H9 (cell line): ENCODE measurements around the gene RUVBL1. TPM values are rescaled to one million over a fixed set of nuclear protein-coding genes. Genes with fewer than 3 reads are reported as not detected.

ENCODE experiments used
- DNase-seq: peaks from one replicate; pipeline ENCODE4 v3.0.0-alpha.2; 2017
- H2AFZ ChIP-seq: one replicate; pipeline ENCODE4 v1.6.1; 2013; ENCODE audit warnings: mild to moderate bottlenecking, low read length, control low read depth, moderate library complexity
- H2AK5ac ChIP-seq: 2 replicates; pipeline ENCODE4 v1.6.1; 2013; ENCODE audit warnings: low read length, control low read depth, mixed read lengths; ENCODE audit not compliant: insufficient read length
- H2BK120ac ChIP-seq: one replicate; pipeline ENCODE4 v1.6.1; 2013; ENCODE audit warnings: low read depth, mild to moderate bottlenecking, low read length, control low read depth, inconsistent platforms; ENCODE audit not compliant: poor library complexity, severe bottlenecking
- H2BK12ac ChIP-seq: 2 replicates; pipeline ENCODE4 v1.6.1; 2013; ENCODE audit warnings: low read length, control low read depth, mixed read lengths, low read depth; ENCODE audit not compliant: insufficient read length
- H2BK15ac ChIP-seq: 2 replicates; pipeline ENCODE4 v1.6.1; 2013; ENCODE audit warnings: low read depth, low read length, control low read depth
- H2BK20ac ChIP-seq: one replicate; pipeline ENCODE4 v1.6.1; 2013; ENCODE audit warnings: low read depth, mild to moderate bottlenecking, low read length, control low read depth, inconsistent platforms; ENCODE audit not compliant: poor library complexity, severe bottlenecking
- H2BK5ac ChIP-seq: 2 replicates; pipeline ENCODE4 v1.6.1; 2013; ENCODE audit warnings: low read length, control low read depth, mixed read lengths; ENCODE audit not compliant: insufficient read length
- H3K14ac ChIP-seq: 2 replicates; pipeline ENCODE4 v1.6.1; 2013; ENCODE audit warnings: low read length, control low read depth; ENCODE audit not compliant: insufficient read depth
- H3K18ac ChIP-seq: 2 replicates; pipeline ENCODE4 v1.6.1; 2013; ENCODE audit warnings: low read depth, mild to moderate bottlenecking, mixed read lengths, low read length, control low read depth; ENCODE audit not compliant: insufficient read length
- H3K23ac ChIP-seq: 2 replicates; pipeline ENCODE4 v1.6.1; 2013; ENCODE audit warnings: low read length, control low read depth, mixed read lengths, low read depth; ENCODE audit not compliant: insufficient read length
- H3K23me2 ChIP-seq: 2 replicates; pipeline ENCODE4 v1.6.1; 2013; ENCODE audit warnings: low read depth, mild to moderate bottlenecking, mixed read lengths, low read length, control low read depth; ENCODE audit not compliant: insufficient read length, poor library complexity, severe bottlenecking
- H3K27ac ChIP-seq: 2 replicates; pipeline ENCODE4 v1.5.1; 2013; ENCODE audit warnings: low read length, control low read depth, mixed read lengths, low read depth; ENCODE audit not compliant: insufficient read length
- H3K27me3 ChIP-seq: 2 replicates; pipeline ENCODE4 v1.6.1; 2013; ENCODE audit warnings: low read length, control low read depth, inconsistent platforms; ENCODE audit not compliant: insufficient read depth
- H3K4ac ChIP-seq: 2 replicates; pipeline ENCODE4 v1.6.1; 2013; ENCODE audit warnings: low read depth, mild to moderate bottlenecking, control low read depth, inconsistent platforms, low read length, moderate library complexity
- H3K4me1 ChIP-seq: 2 replicates; pipeline ENCODE4 v1.6.1; 2013; ENCODE audit warnings: low read length, control low read depth, inconsistent platforms; ENCODE audit not compliant: insufficient read depth
- H3K4me2 ChIP-seq: 2 replicates; pipeline ENCODE4 v1.6.1; 2013; ENCODE audit warnings: low read length, control low read depth, mixed read lengths; ENCODE audit not compliant: insufficient read length, insufficient read depth
- H3K56ac ChIP-seq: 2 replicates; pipeline ENCODE4 v1.6.1; 2013; ENCODE audit warnings: low read depth, mild to moderate bottlenecking, mixed read lengths, low read length, control low read depth; ENCODE audit not compliant: insufficient read length
- H3K79me1 ChIP-seq: 2 replicates; pipeline ENCODE4 v1.6.1; 2013; ENCODE audit warnings: low read depth, mild to moderate bottlenecking, moderate library complexity, low read length, control low read depth, inconsistent platforms; ENCODE audit not compliant: insufficient read depth, poor library complexity, severe bottlenecking
- H3K79me2 ChIP-seq: 2 replicates; pipeline ENCODE4 v1.6.1; 2013; ENCODE audit warnings: low read length, control low read depth, inconsistent platforms; ENCODE audit not compliant: insufficient read depth
- H3K9ac ChIP-seq: 2 replicates; pipeline ENCODE4 v1.6.1; 2013; ENCODE audit warnings: low read length, control low read depth, mixed read lengths; ENCODE audit not compliant: insufficient read length; ENCODE audit errors: extremely low read depth
- H3K9me3 ChIP-seq: one replicate; pipeline ENCODE4 v1.6.1; 2013; ENCODE audit warnings: low read depth, low read length, inconsistent platforms; ENCODE audit not compliant: control insufficient read depth
- H3T11ph ChIP-seq: one replicate; pipeline ENCODE4 v1.6.1; 2013; ENCODE audit warnings: mild to moderate bottlenecking, low read length, control low read depth, inconsistent platforms
- H4K20me1 ChIP-seq: one replicate; pipeline ENCODE4 v1.6.1; 2013; ENCODE audit not compliant: control insufficient read depth, insufficient read length, insufficient read depth
- H4K5ac ChIP-seq: 2 replicates; pipeline ENCODE4 v1.6.1; 2013; ENCODE audit warnings: low read depth, mild to moderate bottlenecking, mixed read lengths, low read length, control low read depth; ENCODE audit not compliant: insufficient read length
- H4K8ac ChIP-seq: replicated peaks from 2 replicates; pipeline ENCODE4 v1.6.1; 2013; ENCODE audit warnings: low read length, control low read depth, mixed read lengths, low read depth; ENCODE audit not compliant: insufficient read length
- H4K91ac ChIP-seq: 2 replicates; pipeline ENCODE4 v1.6.1; 2013; ENCODE audit warnings: low read depth, mild to moderate bottlenecking, moderate library complexity, mixed read lengths, low read length, control low read depth; ENCODE audit not compliant: insufficient read length
- H3K27ac Mint-ChIP-seq, 3 experiments: 2 replicates in 2 of 3; 3 replicates in 1 of 3; pipeline ENCODE4 v1.8.0; 2020 to 2021; ENCODE audit warnings: mixed read lengths in 3 of 3, mild to moderate bottlenecking in 1 of 3, moderate library complexity in 1 of 3
- H3K27me3 Mint-ChIP-seq: 2 replicates; pipeline ENCODE4 v1.8.0; 2021; ENCODE audit warnings: low read depth, mild to moderate bottlenecking, moderate library complexity, mixed read lengths
- H3K36me3 Mint-ChIP-seq, 3 experiments: 2 replicates in 2 of 3; 3 replicates in 1 of 3; pipeline ENCODE4 v1.8.0; 2020 to 2021; ENCODE audit warnings: low read depth in 3 of 3, mixed read lengths in 3 of 3; ENCODE audit not compliant: insufficient read depth in 1 of 3
- H3K4me1 Mint-ChIP-seq, 2 experiments: 2 replicates each; pipeline ENCODE4 v1.8.0; 2020; ENCODE audit warnings: mixed read lengths in 2 of 2
- H3K4me3 Mint-ChIP-seq, 2 experiments: 2 replicates in 1 of 2; 3 replicates in 1 of 2; pipeline ENCODE4 v1.8.0; 2020 to 2021; ENCODE audit warnings: mild to moderate bottlenecking in 2 of 2, mixed read lengths in 2 of 2, moderate library complexity in 1 of 2
- H3K9me3 Mint-ChIP-seq, 2 experiments: 2 replicates in 1 of 2; 3 replicates in 1 of 2; pipeline ENCODE4 v1.8.0; 2020; ENCODE audit warnings: mild to moderate bottlenecking in 2 of 2, mixed read lengths in 2 of 2, moderate library complexity in 1 of 2
- WGBS: extraction: QIAGEN DNeasy Blood & Tissue Kit; methylation state at CpG from one replicate; pipeline ENCODE4 v1.1.7; 2013; ENCODE audit warnings: missing lambda C conversion rate, low lambda C conversion rate, mixed read lengths; ENCODE audit not compliant: insufficient read length; ENCODE audit errors: extremely low coverage; 5-methylcytosine and 5-hydroxymethylcytosine counted together
- total RNA-seq: library from RNA; stranded (reverse); gene quantifications from 2 replicates; pipeline ENCODE4 v1.2.1, GENCODE V29; 2021
- TF ChIP-seq, protein P1 (sequence below): fragments of 200-600 bp; sonication (generic); conservative IDR thresholded peaks from 3 replicates; pipeline ENCODE4 v1.8.0; 2021; ENCODE audit warnings: antibody characterized with exemption, mild to moderate bottlenecking

The RUVBL1 gene
- total RNA-seq, 1 experiment from 2014 or later = 99.6 TPM

DNA sequence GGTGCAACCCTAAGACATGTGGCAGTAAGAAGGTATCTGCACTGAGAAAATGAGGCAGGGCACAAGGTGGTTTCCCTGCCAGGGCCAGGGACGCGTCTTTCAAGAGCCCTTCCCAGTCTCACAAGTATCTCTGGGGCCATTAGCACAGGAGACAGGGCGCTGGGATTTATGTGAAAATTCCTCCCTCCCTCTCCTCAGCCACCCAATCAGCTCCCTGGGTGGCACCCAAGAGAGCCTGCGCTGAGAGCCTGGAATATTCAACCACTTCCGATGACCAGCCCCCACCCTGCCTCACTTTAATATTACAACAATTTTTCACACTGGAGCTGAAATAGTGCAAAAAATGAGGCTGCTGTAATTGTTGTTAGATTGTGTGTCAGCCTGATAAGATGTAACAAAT is 45.3 kb downstream of the RUVBL1 start:
- H3K36me3 Mint-ChIP-seq = peaks cover 23 to 51% (median 48%) of the 10 kb centered on the region in 3 experiments; a peak in 6 of 7 replicates
- no peak overlapping the region for H2BK12ac ChIP-seq
- H3K4me1 ChIP-seq = peaks cover 6% of the 10 kb centered on the region; the same call in 1 of the 2 replicates
- no peak overlapping the region for H4K8ac ChIP-seq
- no peak overlapping the region for H3K4me2 ChIP-seq
- no peaks in the 10 kb centered on the region for H3K9me3 Mint-ChIP-seq
- no peak overlapping the region for H2AFZ ChIP-seq
- H3K27me3 Mint-ChIP-seq = peaks cover 13% of the 10 kb centered on the region
- H3K4ac ChIP-seq = no peak overlapping the region
- no peaks in the 10 kb centered on the region for H4K20me1 ChIP-seq
- H3K23me2 ChIP-seq = peaks cover 12% of the 10 kb centered on the region
- H4K5ac ChIP-seq = no peak overlapping the region
- H3K9ac ChIP-seq = no peak overlapping the region
- TF ChIP-seq, protein P1, sequence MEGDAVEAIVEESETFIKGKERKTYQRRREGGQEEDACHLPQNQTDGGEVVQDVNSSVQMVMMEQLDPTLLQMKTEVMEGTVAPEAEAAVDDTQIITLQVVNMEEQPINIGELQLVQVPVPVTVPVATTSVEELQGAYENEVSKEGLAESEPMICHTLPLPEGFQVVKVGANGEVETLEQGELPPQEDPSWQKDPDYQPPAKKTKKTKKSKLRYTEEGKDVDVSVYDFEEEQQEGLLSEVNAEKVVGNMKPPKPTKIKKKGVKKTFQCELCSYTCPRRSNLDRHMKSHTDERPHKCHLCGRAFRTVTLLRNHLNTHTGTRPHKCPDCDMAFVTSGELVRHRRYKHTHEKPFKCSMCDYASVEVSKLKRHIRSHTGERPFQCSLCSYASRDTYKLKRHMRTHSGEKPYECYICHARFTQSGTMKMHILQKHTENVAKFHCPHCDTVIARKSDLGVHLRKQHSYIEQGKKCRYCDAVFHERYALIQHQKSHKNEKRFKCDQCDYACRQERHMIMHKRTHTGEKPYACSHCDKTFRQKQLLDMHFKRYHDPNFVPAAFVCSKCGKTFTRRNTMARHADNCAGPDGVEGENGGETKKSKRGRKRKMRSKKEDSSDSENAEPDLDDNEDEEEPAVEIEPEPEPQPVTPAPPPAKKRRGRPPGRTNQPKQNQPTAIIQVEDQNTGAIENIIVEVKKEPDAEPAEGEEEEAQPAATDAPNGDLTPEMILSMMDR = no peak
- H2BK120ac ChIP-seq = no peak overlapping the region
- H3K27me3 ChIP-seq = no peaks in the 10 kb centered on the region
- no peaks in the 10 kb centered on the region for H3K9me3 ChIP-seq
- WGBS = no CpG with 5 or more reads among the region's 5 CpGs
- H2BK20ac ChIP-seq = no peak overlapping the region
- no peak overlapping the region for H2AK5ac ChIP-seq
- no peak for DNase-seq
- H3K79me1 ChIP-seq = no peaks in the 10 kb centered on the region
- H3K79me2 ChIP-seq = no peaks in the 10 kb centered on the region
- H3K4me1 Mint-ChIP-seq = peaks cover 11 to 15% of the 10 kb centered on the region in 2 experiments
- no peak overlapping the region for H3K18ac ChIP-seq
- H3K4me3 Mint-ChIP-seq = no peak overlapping the region
- H3K14ac ChIP-seq = no peak overlapping the region
- no peak overlapping the region for H3K27ac ChIP-seq
- no peak overlapping the region for H4K91ac ChIP-seq
- H3K23ac ChIP-seq = no peak overlapping the region
- H2BK5ac ChIP-seq = no peak overlapping the region
- H2BK15ac ChIP-seq = no peak overlapping the region
- peak overlapping the region in 1 of 3 experiments; percentile 44; a peak in 1 of 7 replicates for H3K27ac Mint-ChIP-seq
- H3K56ac ChIP-seq = no peak overlapping the region
- no peak overlapping the region for H3T11ph ChIP-seq
